Stimulated activated CD4-positive, alpha-beta T cell treated with anti-CD3 and anti-CD28 coated beads, Interleukin-2, amount 100 ng/mL, for 24 hours (primary cell): ENCODE results near the gene TFEB.

Experiments
- DNase-seq, 2 donors: peaks; one replicate each; pipeline ENCODE4 v3.0.0-alpha.2; 2020

Gene TFEB

DNA sequence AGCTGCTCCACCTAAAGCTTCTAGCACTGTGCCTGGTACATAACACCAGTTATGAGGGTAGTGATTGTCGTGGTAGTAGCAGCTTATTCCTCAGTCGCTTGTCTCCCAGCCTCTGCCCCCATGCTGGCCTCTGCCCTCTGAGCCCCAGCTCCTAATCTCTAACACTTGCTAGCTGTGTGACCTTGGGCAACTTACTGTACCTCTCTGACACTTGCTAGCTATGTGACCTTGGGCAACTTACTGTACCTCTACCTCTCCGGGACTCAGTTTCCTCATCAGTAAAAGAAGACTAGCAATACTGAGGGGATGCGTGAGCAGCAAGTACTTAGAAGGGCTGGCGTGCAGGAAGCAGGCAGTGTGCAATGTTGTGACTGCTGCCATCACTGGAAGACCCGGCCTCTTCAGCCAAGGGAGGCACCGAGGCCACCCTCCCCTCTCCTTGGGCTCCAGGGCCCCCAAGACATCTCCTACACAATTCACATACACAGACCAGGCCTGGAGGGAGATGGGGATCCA is 87.3 kb downstream of the TFEB start:
- no peak for DNase-seq

DNA sequence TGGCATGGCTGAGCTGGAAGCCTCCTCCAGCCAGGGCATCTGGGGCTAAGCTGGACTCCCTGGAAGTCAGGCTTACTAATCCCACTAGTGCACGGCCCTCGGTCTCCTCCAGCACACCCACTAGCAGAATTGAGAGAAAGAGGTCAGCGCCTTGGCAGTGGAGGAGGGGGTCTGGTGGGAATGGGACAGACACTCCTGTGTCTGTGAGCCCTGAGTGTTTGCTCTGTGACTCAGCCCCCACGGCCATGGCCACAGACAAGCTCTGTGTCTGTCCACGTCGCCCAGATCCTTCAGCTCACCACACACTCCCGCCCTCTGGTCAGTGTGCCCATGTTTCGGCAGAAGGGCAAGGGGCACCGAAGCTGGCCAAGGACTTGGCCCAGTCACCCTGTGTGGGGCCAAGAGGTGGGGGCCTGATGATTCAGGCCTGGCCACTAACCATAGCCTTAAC is 88.3 kb downstream of the TFEB start:
- DNase-seq, result no peak

DNA sequence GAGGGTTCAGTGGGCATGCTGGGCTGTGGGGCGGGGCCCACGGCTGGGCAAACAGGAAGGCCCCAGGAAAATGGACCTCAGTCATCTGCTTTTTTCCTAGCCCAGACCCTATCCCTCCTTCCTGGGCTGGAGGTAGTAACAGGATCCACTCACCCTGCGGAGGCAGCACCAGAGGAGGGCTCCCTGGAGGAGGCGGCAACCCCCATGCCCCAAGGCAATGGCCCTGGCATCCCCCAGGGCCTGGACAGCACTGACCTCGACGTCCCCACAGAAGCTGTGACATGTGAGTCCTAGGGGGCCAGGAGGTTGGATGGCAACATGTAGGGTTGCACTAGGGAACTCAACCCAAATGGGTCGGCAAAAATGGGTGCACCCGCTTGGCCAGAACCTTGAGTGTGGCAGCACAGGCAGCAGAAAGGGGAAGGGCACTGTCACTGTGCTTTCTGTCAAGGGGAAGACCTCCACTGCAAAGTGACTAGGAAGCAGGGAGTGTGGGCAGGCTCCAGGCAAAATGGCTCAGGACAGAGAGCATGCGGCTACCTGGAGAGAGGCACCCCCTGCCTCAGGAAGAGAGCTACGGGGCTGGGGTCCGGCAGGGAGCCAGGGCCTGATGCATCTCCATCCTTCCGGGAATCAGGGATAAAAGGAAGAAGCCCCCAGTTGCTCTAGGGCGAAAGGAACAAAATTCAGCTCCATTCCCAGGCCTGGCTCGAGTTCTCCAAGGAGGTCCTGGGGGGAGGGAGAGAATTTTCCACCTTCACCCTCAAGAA is 89.2 kb downstream of the TFEB start:
- no peak for DNase-seq

DNA sequence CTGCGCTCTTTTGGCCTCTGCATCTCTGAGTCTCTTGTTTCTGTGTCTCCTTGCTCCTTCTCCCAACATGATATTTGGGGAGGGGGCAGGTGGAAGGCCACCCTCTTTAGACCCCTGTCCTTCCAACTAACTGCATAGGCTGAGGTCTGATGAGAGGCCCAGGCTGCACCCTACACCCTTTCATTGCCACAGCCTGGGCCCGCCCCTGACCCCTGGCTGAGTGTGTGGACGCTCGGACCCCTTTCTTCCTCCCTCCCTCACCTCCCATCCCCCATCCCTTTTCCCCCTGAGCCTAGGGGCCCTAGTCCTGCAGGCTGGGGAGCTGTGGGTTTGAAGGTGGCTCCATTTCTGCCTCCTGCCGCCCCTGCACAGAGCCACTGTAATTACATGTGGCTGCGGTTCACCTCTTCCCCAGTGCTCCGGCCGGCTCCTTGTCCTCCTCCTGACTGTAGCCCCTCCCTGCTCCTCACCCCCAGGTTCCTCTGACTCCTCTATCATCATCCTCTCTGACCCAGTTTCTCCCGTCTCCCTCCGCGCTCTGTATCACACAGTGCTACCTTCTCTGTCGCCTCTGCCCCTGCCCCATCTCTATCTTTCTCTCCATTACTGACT is 90.3 kb downstream of the TFEB start:
- DNase-seq, result no peak

DNA sequence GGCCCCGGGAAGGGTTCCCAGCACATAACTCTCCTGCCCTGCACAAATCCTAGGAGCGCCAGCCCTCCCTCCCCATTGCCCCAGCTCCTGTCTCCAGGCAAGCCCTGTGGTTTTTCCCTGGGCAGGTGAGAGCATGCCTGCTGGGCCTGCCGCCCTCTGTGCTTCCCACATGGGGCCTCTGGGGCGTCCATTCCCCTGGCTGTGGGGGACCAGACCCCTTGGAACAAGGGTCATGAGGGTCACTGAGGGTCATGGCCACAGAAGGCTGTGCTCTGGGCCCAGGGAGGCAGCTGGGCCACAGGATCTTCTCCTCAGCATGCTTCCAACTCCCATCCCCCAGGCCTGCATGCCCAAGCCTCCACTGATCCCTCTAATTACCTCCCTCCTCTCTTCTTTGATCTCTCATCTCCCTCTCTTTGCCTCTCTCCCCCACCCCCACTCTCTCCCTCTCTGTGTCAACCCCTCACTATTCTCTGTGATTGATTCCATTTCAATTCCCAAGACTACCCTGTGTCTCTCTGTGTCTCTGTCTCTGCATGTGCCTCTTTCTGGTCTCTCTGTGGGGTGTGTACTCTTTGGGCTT is 91.0 kb downstream of the TFEB start:
- no peak for DNase-seq

DNA sequence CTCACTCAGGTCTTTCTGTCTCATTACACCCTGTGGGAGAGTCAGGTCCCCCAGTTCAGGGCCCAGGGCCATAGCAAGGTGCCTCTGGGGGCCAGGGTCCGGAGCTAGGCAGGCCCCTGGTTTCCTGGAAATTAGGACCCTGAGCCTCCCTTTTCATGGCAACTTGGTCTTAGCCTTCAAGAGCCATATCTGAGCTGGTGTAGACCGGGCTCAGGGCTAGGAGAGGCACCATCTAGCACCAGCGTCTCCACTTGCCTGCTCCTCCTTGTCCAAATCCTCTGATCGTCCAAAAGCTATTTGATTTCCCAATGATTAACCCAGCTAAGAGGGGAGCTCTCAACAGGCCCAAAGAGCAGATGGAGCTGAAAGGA is 91.5 kb downstream of the TFEB start:
- DNase-seq, result no peak

DNA sequence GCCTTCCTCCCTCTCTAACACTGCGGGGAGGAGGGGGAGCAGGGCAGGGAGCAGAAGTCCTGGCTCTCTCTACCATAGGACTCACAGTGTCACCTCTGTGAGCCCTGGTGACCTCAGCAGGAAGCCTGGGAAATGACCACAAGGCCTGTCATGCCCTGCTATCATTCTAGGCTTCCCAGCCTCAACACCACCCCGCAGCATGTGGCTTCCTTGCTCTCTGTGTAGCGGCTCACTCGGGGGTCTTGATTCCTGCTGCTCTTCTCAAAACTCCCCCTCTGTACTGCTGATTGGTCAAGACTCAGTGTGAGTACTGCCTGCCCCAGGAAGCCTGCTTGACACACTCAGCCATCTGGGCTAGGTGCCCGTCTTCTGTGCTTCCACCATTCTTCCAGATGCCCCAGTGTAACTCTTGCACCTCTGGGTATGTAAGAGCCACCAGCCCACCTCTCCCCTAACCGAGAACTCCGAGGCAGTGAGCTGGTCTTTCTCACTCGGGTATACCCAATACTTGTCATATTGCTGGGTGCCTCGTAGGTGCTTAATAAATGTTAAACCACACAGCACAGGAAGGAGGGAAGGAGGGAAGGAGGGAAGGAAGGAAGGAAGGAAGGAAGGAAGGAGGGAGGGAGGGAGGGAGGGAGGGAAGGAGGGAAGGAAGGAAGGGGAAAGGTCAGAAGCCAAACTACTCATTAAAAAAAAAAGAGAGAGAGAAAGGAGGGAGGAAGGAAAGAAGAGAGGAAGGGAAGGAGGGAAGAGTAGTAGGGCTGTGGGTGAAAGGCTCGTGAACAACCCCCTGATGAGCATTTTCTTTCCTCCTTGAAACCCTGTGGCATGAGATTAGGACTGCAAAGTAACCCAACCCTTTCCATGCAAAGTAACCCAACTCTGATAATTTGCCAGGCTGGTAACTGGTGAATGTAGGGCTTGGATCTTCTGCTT is 92.2 kb downstream of the TFEB start:
- DNase-seq, result no peak

DNA sequence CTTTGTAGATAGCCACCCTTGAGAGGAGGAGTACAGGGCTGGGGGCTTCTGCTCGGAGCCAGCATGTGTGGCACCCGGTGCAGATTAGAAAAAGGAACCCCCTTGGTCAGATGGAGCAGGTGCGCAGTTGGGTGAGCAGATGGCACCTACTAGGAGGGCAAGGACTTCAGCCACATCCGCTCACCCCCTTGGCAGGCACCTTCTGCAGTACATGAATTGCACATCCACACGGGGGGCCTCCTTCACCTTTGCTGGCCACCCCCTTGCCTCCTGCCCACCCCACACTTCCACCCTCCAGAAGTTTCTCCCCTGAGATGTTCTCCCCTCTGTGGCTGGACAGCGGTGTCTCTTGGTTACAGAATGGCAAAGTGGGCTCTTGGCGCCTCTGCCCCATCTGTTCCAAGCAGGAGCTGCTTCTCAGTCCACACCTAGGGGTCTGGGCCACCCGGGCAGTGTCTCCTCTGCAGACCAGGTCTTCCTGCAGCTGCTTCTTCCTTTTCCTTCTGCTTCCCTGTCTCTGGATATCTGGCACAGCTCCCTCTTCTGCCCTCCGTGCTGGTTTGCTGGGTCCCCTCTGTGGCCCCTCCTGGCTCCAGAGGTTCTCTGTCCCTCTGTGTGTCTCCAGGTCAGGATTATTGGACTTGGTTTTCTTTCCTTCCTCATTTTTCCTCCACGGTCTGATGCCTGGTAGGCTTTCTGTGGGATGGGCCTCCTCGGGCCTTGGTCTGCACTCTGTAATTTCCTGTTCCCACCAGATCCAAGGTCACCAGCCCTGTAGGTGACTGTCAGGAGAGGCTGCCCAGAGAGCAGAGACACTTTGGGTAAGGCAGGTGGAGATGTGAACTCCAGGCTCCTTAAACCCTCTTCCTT is 93.1 kb downstream of the TFEB start:
- DNase-seq, result no peak

DNA sequence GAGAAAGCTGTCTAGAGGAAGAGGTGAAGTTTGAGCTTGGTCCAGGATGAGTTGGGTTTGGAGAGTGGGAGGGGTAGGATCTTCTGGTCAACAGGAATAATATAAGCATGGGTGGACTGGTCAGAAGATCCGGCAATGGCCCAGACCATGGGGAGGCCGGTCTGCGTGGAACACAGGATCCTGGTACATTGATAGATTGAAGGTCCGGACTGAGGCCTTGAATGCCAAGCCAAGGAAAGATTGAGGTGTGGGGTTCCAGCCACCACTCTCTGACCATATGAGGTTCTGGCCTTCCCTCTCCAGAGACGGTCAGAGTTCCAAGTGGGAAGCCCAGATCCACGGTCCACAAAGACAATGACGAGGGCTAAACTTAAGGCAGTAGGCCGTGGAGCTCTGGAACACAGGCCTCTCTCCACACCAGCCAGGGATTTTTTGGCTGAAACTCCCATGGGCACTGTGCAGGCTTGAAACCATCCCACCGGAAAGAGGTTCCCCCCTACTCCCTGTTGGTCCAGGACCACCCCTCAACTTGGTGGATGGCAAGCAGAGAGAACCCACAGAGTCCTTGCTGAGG is 94.0 kb downstream of the TFEB start:
- no peak for DNase-seq

DNA sequence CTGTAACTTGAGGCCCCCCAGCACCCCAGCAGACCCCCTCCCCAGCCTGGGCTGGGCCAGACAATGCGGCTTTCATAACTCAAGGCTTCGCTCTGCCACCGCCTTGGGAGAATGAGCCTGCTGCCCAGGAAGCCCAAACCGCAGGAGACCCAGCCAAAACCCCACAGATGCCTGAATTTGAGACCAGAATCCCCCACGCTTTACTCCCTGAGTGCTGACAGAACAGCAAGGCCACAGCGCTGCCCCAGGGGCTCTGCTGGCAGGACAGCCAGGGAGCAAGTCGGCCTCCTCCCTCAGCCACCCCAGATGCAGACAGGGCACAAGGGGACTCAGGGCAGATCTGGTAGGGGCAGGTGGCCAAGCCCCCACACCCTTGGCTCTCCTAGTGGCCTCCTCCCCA is 95.0 kb downstream of the TFEB start:
- no peak for DNase-seq

DNA sequence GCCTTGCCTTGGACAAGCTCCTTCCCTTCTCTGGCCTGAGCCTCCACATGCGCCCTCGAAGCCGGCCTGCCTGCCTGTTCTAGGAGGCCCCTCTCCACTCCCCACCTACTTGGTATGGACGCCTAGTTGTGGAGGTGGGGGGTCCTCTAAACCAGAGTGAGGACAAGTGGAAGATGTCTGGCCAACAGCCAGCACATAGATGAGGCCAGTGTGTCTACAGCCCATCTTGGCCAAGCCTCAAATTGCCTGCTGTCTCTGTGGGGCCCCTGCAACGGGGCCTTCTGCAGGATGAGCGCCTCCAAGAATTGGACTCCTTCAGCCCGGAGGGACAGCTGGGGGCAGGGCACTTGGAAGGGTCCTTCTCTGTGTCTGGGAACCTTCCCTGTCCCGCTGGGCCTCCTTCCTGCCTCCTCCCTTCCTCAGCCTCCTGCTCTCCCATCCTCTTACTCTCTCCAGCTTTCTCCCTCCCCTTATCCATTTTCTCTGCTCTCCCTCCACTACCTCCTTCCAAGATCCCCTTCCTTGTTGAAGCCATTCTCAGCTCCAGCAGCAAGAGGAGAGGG is 95.5 kb downstream of the TFEB start:
- DNase-seq, result no peak

DNA sequence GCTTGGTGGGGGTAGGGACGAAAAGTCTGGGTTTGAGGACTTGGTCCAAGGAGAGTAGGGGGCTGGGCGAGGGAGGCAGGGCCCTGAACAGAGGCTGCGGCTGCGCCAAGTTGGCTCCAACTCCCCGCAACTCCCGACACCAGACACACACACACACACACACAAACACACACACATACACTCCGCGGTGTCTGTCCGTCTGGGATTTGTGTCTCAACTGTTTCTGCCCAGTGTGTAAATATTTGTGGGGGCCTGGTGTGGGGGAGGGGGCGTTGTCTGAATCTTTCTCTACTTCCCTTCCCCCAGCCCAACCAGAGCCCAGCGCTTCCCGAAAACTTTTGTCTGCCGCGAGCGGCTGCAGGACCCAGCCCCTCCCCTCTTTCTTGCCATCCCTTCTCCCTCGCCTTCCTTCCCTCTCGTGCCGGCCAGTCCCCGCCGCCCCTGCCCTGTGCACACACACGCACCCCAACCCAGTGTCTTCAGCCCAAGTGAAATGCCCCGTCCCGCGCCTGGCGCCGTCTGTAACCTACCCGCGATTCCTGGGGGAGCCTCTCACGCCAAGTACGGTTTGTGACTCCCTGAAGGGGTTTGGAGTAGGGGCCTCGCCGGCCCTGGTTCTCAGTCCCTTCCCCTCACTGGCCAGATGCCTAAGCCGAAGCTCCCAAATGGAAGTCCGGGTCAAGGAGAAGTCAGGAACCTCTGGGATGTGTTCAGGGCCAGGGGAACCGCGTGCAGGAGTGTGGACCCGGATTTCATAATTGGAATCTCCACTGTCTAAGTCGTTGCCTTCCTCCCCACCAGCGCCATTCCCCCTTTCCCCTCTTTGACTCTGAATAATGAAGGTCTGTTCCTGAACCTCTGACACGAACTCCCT is 96.2 kb downstream of the TFEB start:
- no peak for DNase-seq

DNA sequence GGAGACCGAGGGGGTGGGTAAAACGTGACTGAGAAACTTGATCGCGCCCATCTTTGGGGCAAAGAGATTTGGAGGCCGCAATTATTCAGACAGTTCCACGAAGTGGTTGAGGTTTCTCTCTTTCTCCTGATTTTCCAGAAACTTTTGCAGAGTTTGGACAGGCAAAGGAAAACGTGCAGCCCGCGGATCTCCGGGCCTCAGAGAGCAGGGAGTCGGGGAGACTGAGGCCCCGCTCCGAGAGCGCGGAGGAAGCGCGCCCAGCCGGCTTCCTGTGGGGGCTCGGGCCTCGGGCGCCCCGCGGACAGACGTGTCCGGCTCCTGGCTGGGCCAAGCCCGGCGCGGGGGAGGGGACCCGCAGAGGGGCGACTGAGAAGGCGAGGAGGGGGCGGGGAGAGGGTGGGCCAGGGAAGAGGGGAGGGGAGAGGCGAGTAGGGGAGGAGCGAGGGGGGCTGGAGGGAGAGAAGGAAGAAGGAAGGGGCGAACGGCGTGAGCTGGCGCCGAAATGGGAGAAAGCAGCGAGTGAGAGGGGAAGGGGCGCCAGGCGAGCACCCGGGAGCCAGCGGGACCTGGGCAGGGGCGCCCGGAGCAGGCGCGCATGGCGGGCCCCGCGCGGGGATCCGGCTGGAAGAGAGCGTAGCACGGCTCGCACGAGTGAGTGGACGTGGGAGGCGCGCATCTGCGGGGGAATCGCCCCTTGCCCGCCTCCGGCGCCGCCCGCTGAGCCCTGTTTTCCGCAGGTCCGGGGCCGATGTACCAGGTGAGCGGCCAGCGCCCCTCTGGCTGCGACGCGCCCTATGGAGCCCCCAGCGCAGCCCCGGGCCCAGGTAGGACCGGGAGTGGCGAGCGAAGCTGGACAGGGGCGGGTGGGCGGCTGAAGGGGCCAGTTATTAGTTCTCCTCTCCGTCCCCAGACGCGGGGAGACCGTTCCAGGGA is 97.1 kb downstream of the TFEB start, which contains the start of gene MDFI:
MDFI (plus strand) TSS at position 467 of the 933 bp plus-strand sequence; CDS start at position 749, 282 bp downstream.
- DNase-seq, result no peak

DNA sequence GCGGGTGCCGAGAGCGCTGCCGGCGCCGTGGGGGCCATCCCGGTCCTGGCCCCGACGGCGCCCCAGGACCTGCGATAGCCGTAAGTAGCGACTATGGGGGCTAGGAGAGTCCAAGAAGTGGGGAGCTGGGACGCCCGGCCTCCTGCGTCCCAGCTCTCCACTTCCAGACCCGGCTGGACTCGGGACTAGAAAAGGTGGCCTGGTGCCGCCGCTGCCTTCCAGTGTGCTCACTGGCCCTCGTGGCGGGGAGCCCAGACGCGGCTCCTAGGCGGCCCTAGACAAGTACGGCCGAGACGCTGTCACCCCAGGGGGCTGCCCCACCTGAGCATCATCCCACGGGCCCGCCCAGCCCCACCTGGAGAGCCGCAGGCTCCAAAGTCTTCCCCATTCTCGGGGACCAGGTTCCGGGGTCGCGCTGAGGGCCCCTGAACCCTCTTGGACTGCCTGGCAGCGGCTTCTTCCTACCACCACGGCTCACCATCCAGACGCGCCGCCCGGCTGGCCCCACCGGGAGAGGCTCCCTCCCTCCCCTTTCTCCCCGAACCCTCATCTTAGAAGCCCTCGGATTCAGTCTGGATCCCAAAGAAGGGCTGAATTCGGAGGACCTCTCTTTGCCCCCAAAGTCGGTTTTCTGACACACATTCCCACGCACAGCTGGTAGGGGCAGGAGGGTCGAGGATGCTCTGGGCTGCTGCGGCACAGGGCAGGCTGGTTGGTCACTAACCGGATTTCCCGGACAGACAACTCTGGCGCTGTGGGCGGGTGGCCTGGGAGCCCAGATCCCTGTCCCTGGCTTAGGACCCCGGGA is 98.0 kb downstream of the TFEB start:
- DNase-seq, result no peak

DNA sequence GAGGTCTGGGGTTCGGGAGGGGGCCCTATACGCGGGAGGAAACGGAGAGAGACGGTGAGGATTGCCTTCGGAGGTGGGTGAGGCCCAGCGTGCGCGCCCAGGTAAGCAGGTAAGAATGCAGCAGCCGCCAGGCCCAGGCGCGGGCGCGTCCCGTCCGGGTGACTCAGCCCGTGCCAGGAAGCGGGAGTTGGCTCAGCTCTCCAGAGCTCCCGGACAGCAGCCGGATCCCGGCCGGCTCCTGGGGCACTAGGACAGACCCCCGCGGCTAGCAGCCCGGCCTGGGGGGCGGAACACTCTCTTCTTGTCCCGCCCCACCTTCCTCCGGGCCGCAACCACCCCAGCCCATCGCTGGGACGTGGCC is 98.6 kb downstream of the TFEB start:
- DNase-seq, result no peak

DNA sequence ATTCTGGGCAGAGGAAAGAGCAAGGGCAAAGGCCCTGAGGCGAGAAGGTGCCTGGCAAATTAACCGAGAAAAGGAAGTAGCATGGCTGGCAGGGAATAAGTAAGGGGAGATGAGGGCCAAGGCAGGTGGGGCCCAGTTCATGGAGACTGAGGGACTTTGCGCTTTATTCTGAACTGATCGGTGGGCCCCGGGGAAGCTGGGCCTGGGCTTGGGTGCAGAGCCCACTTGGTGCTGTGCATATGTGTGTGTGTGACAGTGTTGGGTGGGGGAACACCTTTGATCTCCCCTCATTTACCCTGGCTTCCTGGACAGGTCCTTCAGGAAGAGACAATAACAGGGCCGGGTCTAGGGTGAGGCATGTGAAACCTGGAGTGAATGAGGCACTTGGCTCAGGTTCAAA is 100.0 kb downstream of the TFEB start:
- DNase-seq, result no peak

DNA sequence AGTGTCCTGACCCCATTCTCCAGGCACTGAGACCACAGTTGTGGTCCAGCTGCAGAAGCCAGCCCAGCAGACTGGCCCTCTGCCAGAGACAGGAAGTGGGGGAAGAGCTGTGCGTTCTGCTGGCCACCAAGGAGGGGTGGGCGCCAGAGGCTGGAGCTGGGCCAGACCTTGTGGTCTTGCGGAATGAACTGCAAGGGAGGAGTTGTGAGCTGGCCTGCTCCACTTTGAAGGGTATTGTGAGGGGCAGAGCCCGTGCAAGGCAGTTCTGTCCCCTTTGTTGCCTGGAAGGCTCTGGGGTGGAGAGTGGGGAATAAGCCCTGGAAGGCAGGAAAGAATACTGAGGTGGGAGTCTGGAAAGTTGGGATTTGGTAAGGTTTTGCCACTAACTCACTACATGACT is 100.8 kb downstream of the TFEB start:
- DNase-seq, result no peak
